ENCODE measurements around the gene TBC1D17.

TBC1D17 gene

GRCh38 chr19:49877020-49877878, at the start of gene TBC1D17, which contains the start of gene AKT1S1:
TSS of gene TBC1D17 (plus strand) at chr19:49877702. CDS start at chr19:49877724, 22 bp downstream.
TSS of gene AKT1S1 (minus strand) at chr19:49877355. CDS start at chr19:49873295, 4,060 bp downstream.
- DNase-seq = peak; percentile 100

- DNase-seq = no peak
These were observed 48.3 kb upstream of the TBC1D17 start for GRCh38 chr19:49829200-49829599.

GRCh38 chr19:49829721-49830120, 47.8 kb upstream of the TBC1D17 start:
- no peak for DNase-seq

- DNase-seq = no peak
These were observed 46.7 kb upstream of the TBC1D17 start for GRCh38 chr19:49830766-49831165.

- no peak for DNase-seq
These were observed 45.9 kb upstream of the TBC1D17 start for GRCh38 chr19:49831592-49831991.

- no peak for DNase-seq
These were observed 44.9 kb upstream of the TBC1D17 start for GRCh38 chr19:49832556-49832955.

GRCh38 chr19:49833599-49833998, 43.9 kb upstream of the TBC1D17 start:
- DNase-seq = no peak

- no peak for DNase-seq
These were observed 41.9 kb upstream of the TBC1D17 start for GRCh38 chr19:49835562-49835961.

GRCh38 chr19:49836176-49837008, 41.1 kb upstream of the TBC1D17 start:
- no peak for DNase-seq

GRCh38 chr19:49837009-49837310, 40.5 kb upstream of the TBC1D17 start:
- no peak for DNase-seq

GRCh38 chr19:49837425-49837824, 40.1 kb upstream of the TBC1D17 start:
- DNase-seq = no peak

- no peak for DNase-seq
These were observed 38.5 kb upstream of the TBC1D17 start for GRCh38 chr19:49838885-49839588.

- DNase-seq = no peak
These were observed 37.8 kb upstream of the TBC1D17 start for GRCh38 chr19:49839713-49840112.

GRCh38 chr19:49840321-49840720, 37.2 kb upstream of the TBC1D17 start:
- no peak for DNase-seq

GRCh38 chr19:49840736-49841249, 36.7 kb upstream of the TBC1D17 start:
- DNase-seq = no peak

GRCh38 chr19:49843265-49843664, 34.2 kb upstream of the TBC1D17 start:
- no peak for DNase-seq

GRCh38 chr19:49844138-49845095, 33.1 kb upstream of the TBC1D17 start:
- DNase-seq = no peak

GRCh38 chr19:49845414-49845813, 32.1 kb upstream of the TBC1D17 start:
- DNase-seq = no peak

- DNase-seq = no peak
These were observed 31.1 kb upstream of the TBC1D17 start for GRCh38 chr19:49846408-49846807.

GRCh38 chr19:49847731-49848696, 29.5 kb upstream of the TBC1D17 start:
- no peak for DNase-seq

GRCh38 chr19:49848938-49849337, 28.6 kb upstream of the TBC1D17 start:
- no peak for DNase-seq
